HG02852 (cell line): ENCODE data around the gene CEP112.
"Not testable (repeated sequence)": the region's sequence is repeated elsewhere in the genome, so short reads cannot be mapped to it uniquely, and the experiment has no call there.

Experiments used
- ATAC-seq: cut with Tn5 transposase; IDR thresholded peaks from one replicate; pipeline ENCODE4 v1.9.1; 2021; ENCODE audit warnings: mild to moderate bottlenecking, moderate library complexity; ENCODE audit not compliant: unreplicated experiment

CEP112 gene

GRCh38 chr17:66085221-66085620 is 106.7 kb downstream of the CEP112 start:
- ATAC-seq, result no peak

- not testable (repeated sequence) for ATAC-seq
These were observed 111.3 kb downstream of the CEP112 start for GRCh38 chr17:66080670-66081069.

GRCh38 chr17:66076546-66077190 is 115.3 kb downstream of the CEP112 start:
- ATAC-seq, result no peak

GRCh38 chr17:66073384-66073783 is 118.5 kb downstream of the CEP112 start:
- ATAC-seq, result no peak

- no peak for ATAC-seq
These were observed 128.2 kb downstream of the CEP112 start for GRCh38 chr17:66063686-66064085.

- no peak for ATAC-seq
These were observed 135.8 kb downstream of the CEP112 start for GRCh38 chr17:66056148-66056547.

GRCh38 chr17:66054242-66054641 is 137.7 kb downstream of the CEP112 start:
- ATAC-seq, result no peak

- no peak for ATAC-seq
These were observed 147.8 kb downstream of the CEP112 start for GRCh38 chr17:66044083-66044482.

GRCh38 chr17:66043419-66043818 is 148.5 kb downstream of the CEP112 start:
- ATAC-seq, result no peak

- ATAC-seq, result no peak
These were observed 151.5 kb downstream of the CEP112 start for GRCh38 chr17:66040402-66040801.

- no peak for ATAC-seq
These were observed 153.8 kb downstream of the CEP112 start for GRCh38 chr17:66038125-66038524.

- no peak for ATAC-seq
These were observed 154.7 kb downstream of the CEP112 start for GRCh38 chr17:66037221-66037620.

GRCh38 chr17:66032082-66032712 is 159.7 kb downstream of the CEP112 start:
- ATAC-seq, result peak; percentile 84

- no peak for ATAC-seq
These were observed 166.4 kb downstream of the CEP112 start for GRCh38 chr17:66025551-66025950.

- ATAC-seq, result no peak
These were observed 170.2 kb downstream of the CEP112 start for GRCh38 chr17:66021757-66022156.

GRCh38 chr17:66018786-66019185 is 173.1 kb downstream of the CEP112 start:
- no peak for ATAC-seq

GRCh38 chr17:66016231-66016630 is 175.7 kb downstream of the CEP112 start:
- ATAC-seq, result no peak

- ATAC-seq, result no peak
These were observed 183.3 kb downstream of the CEP112 start for GRCh38 chr17:66008680-66009079.

GRCh38 chr17:66006654-66007053 is 185.3 kb downstream of the CEP112 start:
- ATAC-seq, result no peak

- ATAC-seq, result no peak
These were observed 189.1 kb downstream of the CEP112 start for GRCh38 chr17:66002812-66003211.

- no peak for ATAC-seq
These were observed 189.8 kb downstream of the CEP112 start for GRCh38 chr17:66002063-66002585.

- ATAC-seq, result no peak
These were observed 191.7 kb downstream of the CEP112 start for GRCh38 chr17:66000216-66000615.
